IMR-90 (cell line): ENCODE measurements around the gene SIGLEC12. TPM values are rescaled to one million over a fixed set of nuclear protein-coding genes. Genes with fewer than 3 reads are reported as not detected.

ENCODE experiments used
- ATAC-seq: fragments of 200-7000 bp; cut with Tn5 transposase; 2 replicates; pipeline ENCODE4 v1.9.1; 2020; ENCODE audit warnings: low read depth, mild to moderate bottlenecking, moderate library complexity
- BruUV-seq: library from RNA; stranded (reverse); fragments of 400-500 nt; replicated peaks from 2 replicates; lab custom pipeline; 2021; lab: Mats Ljungman, UMichigan
- CTCF ChIA-PET: fragments of 300-600 bp; formaldehyde crosslinking; extraction: SDS; loops from one replicate; lab custom pipeline; 2021; ENCODE audit warnings: antibody characterized with exemption; lab: Yijun Ruan, JAX
- POLR2A ChIA-PET: fragments of 300-600 bp; sonication (Branson Sonifier 250); formaldehyde crosslinking; loops from one replicate; lab custom pipeline; 2022; ENCODE audit warnings: antibody characterized with exemption; ENCODE audit not compliant: unreplicated experiment; lab: Charles Lee
- DNase-seq: peaks from one replicate; pipeline ENCODE4 v3.0.0; 2013
- H2AFZ ChIP-seq: replicated peaks from 2 replicates; pipeline ENCODE3; 2013; ENCODE audit warnings: low read length, mild to moderate bottlenecking; ENCODE audit not compliant: poor library complexity
- H2AK5ac ChIP-seq: 2 replicates; pipeline ENCODE4 v1.6.1; 2013; ENCODE audit warnings: low read depth, low read length, inconsistent platforms
- H2AK9ac ChIP-seq: replicated peaks from 2 replicates; pipeline ENCODE3; 2013; ENCODE audit warnings: mild to moderate bottlenecking, low read depth, low read length, moderate library complexity; ENCODE audit not compliant: poor library complexity
- H2BK120ac ChIP-seq: 2 replicates; pipeline ENCODE4 v1.6.1; 2013; ENCODE audit warnings: low read depth, low read length, inconsistent platforms
- H2BK15ac ChIP-seq: 3 replicates; pipeline ENCODE4 v1.6.1; 2013; ENCODE audit warnings: low read depth, low read length, inconsistent platforms
- H2BK20ac ChIP-seq: 2 replicates; pipeline ENCODE4 v1.6.1; 2013; ENCODE audit warnings: low read depth, mild to moderate bottlenecking, inconsistent platforms, low read length, moderate library complexity
- H2BK5ac ChIP-seq: 2 replicates; pipeline ENCODE4 v1.6.1; 2013; ENCODE audit warnings: mild to moderate bottlenecking, low read depth, low read length, inconsistent platforms; ENCODE audit not compliant: poor library complexity, severe bottlenecking
- H3K14ac ChIP-seq: replicated peaks from 2 replicates; pipeline ENCODE4 v1.6.1; 2013; ENCODE audit warnings: low read depth, low read length, inconsistent platforms
- H3K18ac ChIP-seq: 2 replicates; pipeline ENCODE4 v1.6.1; 2013; ENCODE audit warnings: low read depth, low read length, control low read depth
- H3K23ac ChIP-seq: 2 replicates; pipeline ENCODE4 v1.6.1; 2013; ENCODE audit warnings: low read depth, low read length, inconsistent platforms
- H3K27ac ChIP-seq: 2 replicates; pipeline ENCODE4 v1.5.1; 2013; ENCODE audit warnings: mild to moderate bottlenecking, control low read depth, low read length; ENCODE audit not compliant: insufficient read depth
- H3K27me3 ChIP-seq: 2 replicates; pipeline ENCODE4 v1.6.1; 2013; ENCODE audit warnings: low read length; ENCODE audit not compliant: control insufficient read depth, insufficient read depth
- H3K36me3 ChIP-seq: 2 replicates; pipeline ENCODE4 v1.6.1; 2013; ENCODE audit warnings: low read length, mixed read lengths; ENCODE audit not compliant: control insufficient read depth, insufficient read depth
- H3K4ac ChIP-seq: 2 replicates; pipeline ENCODE4 v1.6.1; 2013; ENCODE audit warnings: low read depth, low read length, inconsistent platforms
- H3K4me1 ChIP-seq: 2 replicates; pipeline ENCODE4 v1.6.1; 2013; ENCODE audit warnings: low read length, mixed read lengths; ENCODE audit not compliant: control insufficient read depth, insufficient read depth
- H3K4me2 ChIP-seq: 2 replicates; pipeline ENCODE4 v1.6.1; 2013; ENCODE audit warnings: low read depth, mild to moderate bottlenecking, control low read depth, low read length, moderate library complexity
- H3K4me3 ChIP-seq: 2 replicates; pipeline ENCODE4 v1.5.1; 2013; ENCODE audit warnings: low read depth, mild to moderate bottlenecking, control low read depth, low read length, moderate library complexity; ENCODE audit not compliant: insufficient read depth
- H3K56ac ChIP-seq: 2 replicates; pipeline ENCODE4 v1.6.1; 2013; ENCODE audit warnings: low read length, inconsistent platforms; ENCODE audit not compliant: insufficient read depth; ENCODE audit errors: extremely low read depth
- H3K79me1 ChIP-seq, 2 experiments: 2 replicates each; pipeline ENCODE4 v1.6.1; 2013; ENCODE audit warnings: low read length in 2 of 2, inconsistent platforms in 1 of 2, low read depth in 1 of 2
- H3K9ac ChIP-seq: 2 replicates; pipeline ENCODE4 v1.6.1; 2013; ENCODE audit warnings: low read depth, low read length, control low read depth
- H3K9me1 ChIP-seq: 2 replicates; pipeline ENCODE4 v1.6.1; 2013; ENCODE audit warnings: low read length, inconsistent platforms; ENCODE audit not compliant: insufficient read depth
- H3K9me3 ChIP-seq: 2 replicates; pipeline ENCODE4 v1.6.1; 2013; ENCODE audit warnings: low read length; ENCODE audit not compliant: control insufficient read depth, insufficient read depth
- H4K20me1 ChIP-seq: 2 replicates; pipeline ENCODE4 v1.6.1; 2013; ENCODE audit warnings: low read length, inconsistent platforms; ENCODE audit not compliant: insufficient read depth
- H4K5ac ChIP-seq: 2 replicates; pipeline ENCODE4 v1.6.1; 2013; ENCODE audit warnings: mild to moderate bottlenecking, low read depth, low read length, control low read depth
- H4K8ac ChIP-seq, 2 experiments: 2 replicates each; pipeline ENCODE4 v1.6.1; 2013; ENCODE audit warnings: low read depth in 2 of 2, low read length in 2 of 2, control low read depth in 1 of 2, inconsistent platforms in 1 of 2
- H4K91ac ChIP-seq: 2 replicates; pipeline ENCODE4 v1.6.1; 2013; ENCODE audit warnings: low read depth, low read length, inconsistent platforms; ENCODE audit not compliant: insufficient read depth
- BHLHE40 ChIP-seq: fragments of 150-350 bp; IDR thresholded peaks from 2 replicates; pipeline ENCODE4 v1.6.1; 2016; ENCODE audit warnings: mild to moderate bottlenecking, low read depth, low read length
- CEBPB ChIP-seq: IDR thresholded peaks from 2 replicates; pipeline ENCODE4 v1.6.1; 2012; ENCODE audit warnings: low read depth, low read length, improper control_type of control experiment
- CHD1 ChIP-seq: IDR thresholded peaks from 2 replicates; pipeline ENCODE4 v1.6.1; 2012; ENCODE audit warnings: low read depth, low read length, improper control_type of control experiment
- ELK1 ChIP-seq: fragments of 150-350 bp; IDR thresholded peaks from 2 replicates; pipeline ENCODE4 v1.6.1; 2016; ENCODE audit warnings: low read depth, mild to moderate bottlenecking, low read length, moderate library complexity, borderline replicate concordance
- MAZ ChIP-seq: IDR thresholded peaks from 2 replicates; pipeline ENCODE4 v1.6.1; 2012; ENCODE audit warnings: low read depth, mild to moderate bottlenecking, low read length, improper control_type of control experiment, moderate library complexity, borderline replicate concordance
- MXI1 ChIP-seq: IDR thresholded peaks from 2 replicates; pipeline ENCODE4 v1.6.1; 2012; ENCODE audit warnings: low read depth, mild to moderate bottlenecking, low read length, moderate library complexity, borderline replicate concordance
- NFE2L2 ChIP-seq: fragments of 150-350 bp; IDR thresholded peaks from 2 replicates; pipeline ENCODE4 v1.6.1; 2016; ENCODE audit warnings: low read depth, mild to moderate bottlenecking, low read length
- POLR2A ChIP-seq: IDR thresholded peaks from 2 replicates; pipeline ENCODE4 v1.6.1; 2012; ENCODE audit warnings: mild to moderate bottlenecking, low read depth, low read length
- RAD21 ChIP-seq: IDR thresholded peaks from 2 replicates; pipeline ENCODE4 v1.6.1; 2012; ENCODE audit warnings: low read length, improper control_type of control experiment
- RCOR1 ChIP-seq: IDR thresholded peaks from 2 replicates; pipeline ENCODE4 v1.6.1; 2012; ENCODE audit warnings: mild to moderate bottlenecking, low read length, improper control_type of control experiment; ENCODE audit not compliant: insufficient replicate concordance
- RFX5 ChIP-seq: IDR thresholded peaks from 2 replicates; pipeline ENCODE4 v1.8.0; 2012; ENCODE audit warnings: low read depth, mild to moderate bottlenecking, low read length, moderate library complexity
- SMC3 ChIP-seq: fragments of 150-350 bp; IDR thresholded peaks from 2 replicates; pipeline ENCODE4 v1.6.1; 2016; ENCODE audit warnings: low read depth, mild to moderate bottlenecking, antibody characterized with exemption, low read length, moderate library complexity
- WGBS, 2 experiments: methylation state at CpG; one replicate each; pipeline versions ENCODE4 v1.1.5 to v1.1.7; 2013; ENCODE audit warnings: missing lambda C conversion rate in 2 of 2; ENCODE audit not compliant: insufficient read length in 1 of 2; ENCODE audit errors: extremely low coverage in 2 of 2; 5-methylcytosine and 5-hydroxymethylcytosine counted together
- dilution Hi-C: fragments of 300-500 bp; cut with HindIII; formaldehyde crosslinking; loops from one replicate; pipeline ENCODE4 v1.14.3; 2018; ENCODE audit warnings: low sequenced_read_pairs; ENCODE audit not compliant: unreplicated experiment
- in situ Hi-C: fragments of 300-500 bp; cut with MboI; formaldehyde crosslinking; loops from 3 replicates; pipeline ENCODE4 v1.14.3; 2019; ENCODE audit warnings: low sequenced_read_pairs, inconsistent platforms, mixed read lengths
- intact Hi-C: fragments of 100-400 bp; cut with micrococcal nuclease; formaldehyde crosslinking; loops from 2 replicates; pipeline ENCODE4 v1.10.0; 2022
- polyA plus RNA-seq, 3 experiments: library from polyadenylated mRNA; depleted of rRNA; stranded (reverse); fragments of >200 nt; gene quantifications; 2 replicates each; pipeline ENCODE4 v1.2.3, GENCODE V29; 2012; ENCODE audit warnings: low replicate concordance in 1 of 3
- total RNA-seq: library from RNA; depleted of rRNA; stranded (reverse); fragments of >200 nt; gene quantifications from 2 replicates; pipeline ENCODE4 v1.2.3, GENCODE V29; 2012
- TF ChIP-seq, protein P1 (sequence below): fragments of 150-350 bp; IDR thresholded peaks from 2 replicates; pipeline ENCODE4 v1.6.1; 2017; ENCODE audit warnings: mild to moderate bottlenecking, antibody characterized with exemption, low read length, low read depth
- TF ChIP-seq, protein P2 (sequence below): conservative IDR thresholded peaks from 2 replicates; pipeline ENCODE4 v1.5.1; 2012; ENCODE audit warnings: mild to moderate bottlenecking, low read depth, low read length, improper control_type of control experiment

SIGLEC12 gene
- total and polyA plus RNA-seq, 2 of the 4 experiments (the other 2 are of a cell fraction), result not detected

DNA sequence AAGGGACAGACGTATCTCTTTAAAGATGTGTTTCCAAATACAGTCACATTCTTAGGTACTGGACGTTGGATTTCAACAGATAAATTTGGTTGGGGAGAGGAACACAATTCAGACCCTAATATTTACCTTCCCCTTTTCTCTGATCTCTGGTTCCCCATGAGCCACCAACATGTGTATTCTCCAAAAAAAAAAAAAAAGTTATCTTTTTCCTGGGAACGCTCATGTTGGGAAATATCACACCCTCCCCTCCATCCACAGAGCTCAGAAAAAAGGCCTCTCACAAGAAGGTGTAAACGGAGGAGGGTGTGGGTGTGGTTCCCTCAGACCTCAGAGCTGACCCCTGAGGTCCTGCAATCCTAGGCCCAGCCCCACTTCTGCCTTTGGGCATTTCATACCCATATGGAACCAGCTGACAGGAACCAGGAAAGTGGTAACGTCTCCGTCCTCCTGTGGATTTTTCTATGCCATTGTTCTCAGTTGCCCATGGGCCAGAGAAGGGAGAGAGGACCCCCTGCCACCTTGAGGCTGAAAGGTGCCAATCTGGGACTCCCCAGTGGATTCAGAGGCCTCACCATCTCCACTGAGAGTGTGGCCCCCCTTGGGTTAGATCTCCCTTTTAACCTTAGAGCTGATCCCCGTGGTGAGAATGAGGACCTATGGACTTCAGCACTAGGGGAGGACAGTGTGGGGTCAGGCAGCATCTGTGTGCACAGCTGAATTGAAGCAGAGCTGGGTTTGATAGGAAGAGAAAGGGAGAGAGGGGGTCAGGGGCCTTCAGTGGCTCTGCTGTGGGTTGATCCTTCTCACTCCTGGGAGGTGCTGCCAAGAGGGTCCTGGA is 8.4 kb upstream of the SIGLEC12 start:
- Histone ChIP-seq H4K8ac (no peak overlapping the region), H3K9ac (no peak overlapping the region), H3K18ac (no peak overlapping the region), H3K4me1 (no peaks in the 10 kb centered on the region), H3K4me3 (no peak overlapping the region), H3K4me2 (no peak overlapping the region), H2AK9ac (no peak overlapping the region), H3K27ac (no peak overlapping the region), H3K9me1 (no peaks in the 10 kb centered on the region), H3K27me3 (no peaks in the 10 kb centered on the region), H3K79me1 (no peaks in the 10 kb centered on the region), H3K4ac (no peak overlapping the region), H4K5ac (no peak overlapping the region), H3K23ac (no peak overlapping the region), H2AK5ac (no peak overlapping the region), H3K56ac (no peak overlapping the region), H2BK20ac (no peak overlapping the region), H4K20me1 (no peaks in the 10 kb centered on the region), H2BK15ac (no peak overlapping the region), H2BK5ac (no peak overlapping the region), H2AFZ (no peak overlapping the region), H3K14ac (no peak overlapping the region), H2BK120ac (no peak overlapping the region), H4K91ac (no peak overlapping the region), H3K9me3 (no peaks in the 10 kb centered on the region), H3K36me3 (no peaks in the 10 kb centered on the region)
- ChIA-PET CTCF (no interaction called here), POLR2A (no interaction called here)
- ATAC-seq (no peak), DNase-seq (no peak)
- no CpG with 5 or more reads among the region's 7 CpGs for WGBS, 2 experiments
- TF ChIP-seq RCOR1, result no peak
- TF ChIP-seq, protein P1, sequence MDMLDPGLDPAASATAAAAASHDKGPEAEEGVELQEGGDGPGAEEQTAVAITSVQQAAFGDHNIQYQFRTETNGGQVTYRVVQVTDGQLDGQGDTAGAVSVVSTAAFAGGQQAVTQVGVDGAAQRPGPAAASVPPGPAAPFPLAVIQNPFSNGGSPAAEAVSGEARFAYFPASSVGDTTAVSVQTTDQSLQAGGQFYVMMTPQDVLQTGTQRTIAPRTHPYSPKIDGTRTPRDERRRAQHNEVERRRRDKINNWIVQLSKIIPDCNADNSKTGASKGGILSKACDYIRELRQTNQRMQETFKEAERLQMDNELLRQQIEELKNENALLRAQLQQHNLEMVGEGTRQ, result no peak
- no peak for TF ChIP-seq MAZ
- no peak for TF ChIP-seq BHLHE40
- no peak for TF ChIP-seq RAD21
- TF ChIP-seq, protein P2, sequence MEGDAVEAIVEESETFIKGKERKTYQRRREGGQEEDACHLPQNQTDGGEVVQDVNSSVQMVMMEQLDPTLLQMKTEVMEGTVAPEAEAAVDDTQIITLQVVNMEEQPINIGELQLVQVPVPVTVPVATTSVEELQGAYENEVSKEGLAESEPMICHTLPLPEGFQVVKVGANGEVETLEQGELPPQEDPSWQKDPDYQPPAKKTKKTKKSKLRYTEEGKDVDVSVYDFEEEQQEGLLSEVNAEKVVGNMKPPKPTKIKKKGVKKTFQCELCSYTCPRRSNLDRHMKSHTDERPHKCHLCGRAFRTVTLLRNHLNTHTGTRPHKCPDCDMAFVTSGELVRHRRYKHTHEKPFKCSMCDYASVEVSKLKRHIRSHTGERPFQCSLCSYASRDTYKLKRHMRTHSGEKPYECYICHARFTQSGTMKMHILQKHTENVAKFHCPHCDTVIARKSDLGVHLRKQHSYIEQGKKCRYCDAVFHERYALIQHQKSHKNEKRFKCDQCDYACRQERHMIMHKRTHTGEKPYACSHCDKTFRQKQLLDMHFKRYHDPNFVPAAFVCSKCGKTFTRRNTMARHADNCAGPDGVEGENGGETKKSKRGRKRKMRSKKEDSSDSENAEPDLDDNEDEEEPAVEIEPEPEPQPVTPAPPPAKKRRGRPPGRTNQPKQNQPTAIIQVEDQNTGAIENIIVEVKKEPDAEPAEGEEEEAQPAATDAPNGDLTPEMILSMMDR, result no peak
- no peak for TF ChIP-seq ELK1
- no peak for TF ChIP-seq CEBPB
- no peak for TF ChIP-seq SMC3
- no peak for TF ChIP-seq CHD1
- TF ChIP-seq MXI1, result no peak
- no peak for TF ChIP-seq POLR2A
- TF ChIP-seq NFE2L2, result no peak
- TF ChIP-seq RFX5, result no peak
- no TSS peak for BruUV-seq
- intact Hi-C loops, result no loop called here
- in situ Hi-C loops, result no loop called here
- dilution Hi-C loops, result no loop called here
